H1 (cell line): Measurements from ENCODE around the gene PRELID2.

Experiments used
- CTCF ChIP-seq, 3 experiments: IDR thresholded peaks; 1 replicate in 2 of 3; 2 replicates in 1 of 3; pipeline versions ENCODE4 v1.5.1 to v1.6.1; 2011; ENCODE audit warnings: low read length in 3 of 3, mild to moderate bottlenecking in 3 of 3, inconsistent platforms in 2 of 3, low read depth in 1 of 3, moderate library complexity in 1 of 3; ENCODE audit not compliant: insufficient read depth in 1 of 3; ENCODE audit errors: control extremely low read depth in 1 of 3
- EGR1 ChIP-seq: IDR thresholded peaks from 2 replicates; pipeline ENCODE4 v1.6.1; 2011; ENCODE audit warnings: low read depth, low read length, borderline replicate concordance
- HDAC2 ChIP-seq, 2 experiments: fragments of 300-600 bp in 1 of 2; sonication (generic) in 1 of 2; IDR thresholded peaks; 2 replicates each; pipeline ENCODE4 v1.6.1; 2011 to 2012; ENCODE audit warnings: low read depth in 2 of 2, low read length in 2 of 2, mild to moderate bottlenecking in 2 of 2, moderate library complexity in 2 of 2, borderline replicate concordance in 1 of 2, inconsistent platforms in 1 of 2
- POLR2A ChIP-seq, 2 experiments: IDR thresholded peaks; 1 replicate in 1 of 2; 2 replicates in 1 of 2; pipeline ENCODE4 v1.6.1; 2011; ENCODE audit warnings: low read depth in 2 of 2, low read length in 2 of 2, mild to moderate bottlenecking in 2 of 2; ENCODE audit errors: control extremely low read depth in 1 of 2
- TCF12 ChIP-seq: IDR thresholded peaks from 2 replicates; pipeline ENCODE4 v1.6.1; 2011; ENCODE audit warnings: low read depth, mild to moderate bottlenecking, low read length

GRCh38 chr5:145739843-145740242, 95.3 kb downstream of the PRELID2 start:
- TF ChIP-seq POLR2A (IDR thresholded peaks at IDR 0.05; ENCODE audit: control extremely low read depth in 1 of 2, low read depth in 2 of 2, low read length in 2 of 2) (no peak), CTCF (IDR thresholded peaks at IDR 0.05; ENCODE audit: control extremely low read depth in 1 of 3, insufficient read depth in 1 of 3, low read depth in 1 of 3, low read length in 3 of 3) (no peak), TCF12 (no peak), HDAC2 (IDR thresholded peaks at IDR 0.05; ENCODE audit: borderline replicate concordance in 1 of 2, low read depth in 2 of 2, low read length in 2 of 2) (no peak), EGR1 (no peak)
